Prostate gland (tissue), 2 donors: ENCODE data around the gene ECE2. TPM values are rescaled to one million over a fixed set of nuclear protein-coding genes. Genes with fewer than 3 reads are reported as not detected.

Source experiments
- DNase-seq: peaks from one replicate; pipeline ENCODE4 v3.0.0-alpha.2; 2019; ENCODE audit warnings: low spot score
- H3K27ac ChIP-seq, 2 donors: fragments of 200-600 bp; sonication (generic); 2 replicates each; pipeline ENCODE4 v1.5.1; 2017 to 2019
- H3K27me3 ChIP-seq: fragments of 200-600 bp; sonication (generic); replicated peaks from 2 replicates; pipeline ENCODE4 v1.5.1; 2019; ENCODE audit not compliant: insufficient read depth
- H3K36me3 ChIP-seq, 2 donors: fragments of 200-600 bp; sonication (generic); 1 replicate in 1 of 2; 2 replicates in 1 of 2; pipeline versions ENCODE4 v1.5.1 to v1.8.1; 2017 to 2019
- H3K4me1 ChIP-seq: fragments of 200-600 bp; sonication (generic); replicated peaks from 2 replicates; pipeline ENCODE4 v1.5.1; 2019
- H3K4me3 ChIP-seq, 2 donors: fragments of 200-600 bp; sonication (generic); 2 replicates each; pipeline ENCODE4 v1.5.1; 2017 to 2019
- H3K9me3 ChIP-seq: fragments of 200-600 bp; sonication (generic); 2 replicates; pipeline ENCODE4 v1.5.1; 2017
- CTCF ChIP-seq, 4 experiments: fragments of 200-600 bp in 2 of 4; fragments of 450-650 bp in 2 of 4; sonication (generic) in 2 of 4; IDR thresholded peaks; 1 replicate in 3 of 4; 2 replicates in 1 of 4; pipeline ENCODE4 v1.5.1; 2016 to 2019; ENCODE audit warnings: antibody characterized with exemption in 4 of 4, mild to moderate bottlenecking in 2 of 4, moderate library complexity in 2 of 4
- POLR2A ChIP-seq: fragments of 450-650 bp; IDR thresholded peaks from one replicate; pipeline ENCODE4 v1.6.1; 2016; ENCODE audit warnings: antibody characterized with exemption, mild to moderate bottlenecking
- POLR2AphosphoS5 ChIP-seq: sonication (generic); formaldehyde crosslinking; IDR thresholded peaks from one replicate; pipeline ENCODE4 v1.6.1; 2017; ENCODE audit warnings: antibody characterized with exemption
- WGBS: methylation state at CpG from one replicate; pipeline ENCODE4 v1.1.5; 2018; 5-methylcytosine and 5-hydroxymethylcytosine counted together
- intact Hi-C: fragments of 100-400 bp; cut with DNase I; formaldehyde crosslinking; loops from one replicate; pipeline ENCODE4 v1.14.2; 2022
- total RNA-seq, 2 donors: library from RNA; depleted of rRNA; stranded (reverse); fragments of >200 nt; gene quantifications; one replicate each; pipeline ENCODE4 v1.1.0, GENCODE V29; 2016

ECE2 gene
- total RNA-seq, 2 donors from 2014 or later = 0.57 TPM; not detected in 1

GRCh38 chr3:184237807-184238206 is 38.0 kb upstream of the ECE2 start:
- TF ChIP-seq POLR2AphosphoS5 = no peak
- no peak for TF ChIP-seq CTCF (IDR thresholded peaks at IDR 0.05)
- TF ChIP-seq POLR2A = no peak
- Histone ChIP-seq H3K36me3 (peaks cover 0 to 4% of the 10 kb centered on the region in 2 donors), H3K4me3 (no peak overlapping the region), H3K4me1 (no peaks in the 10 kb centered on the region), H3K27me3 (no peaks in the 10 kb centered on the region), H3K27ac (no peak overlapping the region), H3K9me3 (no peaks in the 10 kb centered on the region)
- 26% methylated on average over 1 of the region's 1 CpG for WGBS
- no peak for DNase-seq
- intact Hi-C loops = no loop called here

- no peak for DNase-seq
- H3K4me3 ChIP-seq = no peak overlapping the region
- WGBS = 71% methylated on average over 13 of the region's 13 CpGs
- intact Hi-C loops = no loop called here
- no peaks in the 10 kb centered on the region for H3K9me3 ChIP-seq
- no peaks in the 10 kb centered on the region for H3K27me3 ChIP-seq
- TF ChIP-seq POLR2AphosphoS5 = no peak
- no peak for TF ChIP-seq CTCF (IDR thresholded peaks at IDR 0.05)
- TF ChIP-seq POLR2A = no peak
- no peaks in the 10 kb centered on the region for H3K4me1 ChIP-seq
- H3K27ac ChIP-seq = no peak overlapping the region
- H3K36me3 ChIP-seq = peaks cover 0 to 5% of the 10 kb centered on the region in 2 donors
These were observed 37.5 kb upstream of the ECE2 start for GRCh38 chr3:184238246-184238818.

GRCh38 chr3:184239221-184239620 is 36.6 kb upstream of the ECE2 start:
- no peak for TF ChIP-seq CTCF (IDR thresholded peaks at IDR 0.05)
- TF ChIP-seq POLR2A = no peak
- TF ChIP-seq POLR2AphosphoS5 = no peak
- 90% methylated on average over 8 of the region's 8 CpGs for WGBS
- intact Hi-C loops = no loop called here

GRCh38 chr3:184239708-184240107 is 36.1 kb upstream of the ECE2 start:
- H3K27me3 ChIP-seq = no peaks in the 10 kb centered on the region
- H3K36me3 ChIP-seq = peaks cover 4 to 5% of the 10 kb centered on the region in 2 donors
- WGBS = 80% methylated on average over 7 of the region's 7 CpGs
- H3K4me3 ChIP-seq = no peak overlapping the region
- no peak for DNase-seq
- no peaks in the 10 kb centered on the region for H3K9me3 ChIP-seq
- no peak for TF ChIP-seq POLR2AphosphoS5
- TF ChIP-seq CTCF (IDR thresholded peaks at IDR 0.05) = no peak
- no peak for TF ChIP-seq POLR2A
- no peaks in the 10 kb centered on the region for H3K4me1 ChIP-seq
- intact Hi-C loops = loop anchor here (5.0 kb wide), 1 partner anchor 92 kb away; no protein-coding TSS in a partner anchor
- H3K27ac ChIP-seq = no peak overlapping the region

More at GRCh38 chr3:184239221-184239620, 36.6 kb upstream of the ECE2 start:
- no peak for DNase-seq
- H3K27ac ChIP-seq = no peak overlapping the region
- no peaks in the 10 kb centered on the region for H3K9me3 ChIP-seq
- H3K4me1 ChIP-seq = no peaks in the 10 kb centered on the region
- H3K27me3 ChIP-seq = no peaks in the 10 kb centered on the region
- no peak overlapping the region for H3K4me3 ChIP-seq
- H3K36me3 ChIP-seq = peaks cover 0 to 5% of the 10 kb centered on the region in 2 donors
